Kidney epithelial cell (primary cell): Measurements from ENCODE around the gene BTRC. TPM values are rescaled to one million over a fixed set of nuclear protein-coding genes. Genes with fewer than 3 reads are reported as not detected.

Experiments used
- DNase-seq: peaks from one replicate; pipeline ENCODE4 v3.0.0-alpha.2; 2010; ENCODE audit warnings: low read depth
- H3K27me3 ChIP-seq: 2 replicates; pipeline ENCODE4 v1.6.0; 2011; ENCODE audit warnings: low read length; ENCODE audit not compliant: control insufficient read depth, insufficient read depth
- H3K36me3 ChIP-seq: 2 replicates; pipeline ENCODE4 v1.5.1; 2011; ENCODE audit warnings: low read length; ENCODE audit not compliant: control insufficient read depth, insufficient read depth
- H3K4me3 ChIP-seq: 2 replicates; pipeline ENCODE4 v1.5.1; 2011; ENCODE audit warnings: low read depth, mild to moderate bottlenecking, control low read depth, low read length
- CTCF ChIP-seq: IDR thresholded peaks from 2 replicates; pipeline ENCODE4 v1.5.1; 2011; ENCODE audit warnings: mild to moderate bottlenecking, moderate library complexity, low read length, control low read depth, inconsistent platforms; ENCODE audit not compliant: insufficient read depth, poor library complexity, severe bottlenecking
- total RNA-seq: library from RNA; depleted of rRNA; stranded (reverse); fragments of >200 nt; gene quantifications from 2 replicates; pipeline ENCODE4 v1.2.3, GENCODE V29; 2015

BTRC gene
- total RNA-seq, 1 donor from 2014 or later = 10.2 TPM

GRCh38 chr10:101507828-101508227 lies 153.9 kb downstream of the BTRC start:
- Histone ChIP-seq H3K4me3 (no peak overlapping the region), H3K36me3 (no peaks in the 10 kb centered on the region), H3K27me3 (no peaks in the 10 kb centered on the region)
- TF ChIP-seq CTCF = no peak
- DNase-seq = no peak

- Histone ChIP-seq H3K36me3 (no peaks in the 10 kb centered on the region), H3K4me3 (no peak overlapping the region), H3K27me3 (no peaks in the 10 kb centered on the region)
- TF ChIP-seq CTCF = no peak
- DNase-seq = no peak
Measured at GRCh38 chr10:101511938-101512337, 158.0 kb downstream of the BTRC start.

DNA sequence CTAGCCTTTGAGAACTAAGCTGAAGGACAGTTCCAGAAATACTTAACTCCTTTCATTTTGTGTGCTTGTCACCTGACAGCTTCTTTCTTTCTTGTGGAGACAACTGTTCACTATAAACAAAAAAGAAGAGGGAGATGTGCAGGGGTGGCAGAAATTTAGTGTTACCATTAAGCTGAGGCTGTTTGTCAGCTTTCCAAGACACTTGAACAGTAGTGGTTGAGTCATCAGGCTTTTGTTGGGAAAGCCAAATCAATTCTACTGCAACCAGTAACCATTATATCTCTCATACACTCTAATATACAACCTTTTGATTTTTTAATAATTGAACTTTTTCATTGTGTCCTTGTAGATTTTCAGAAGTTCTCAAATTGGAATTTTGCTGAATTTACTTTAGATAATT lies 158.8 kb downstream of the BTRC start:
- H3K4me3 ChIP-seq = no peak overlapping the region
- no peaks in the 10 kb centered on the region for H3K36me3 ChIP-seq
- no peak for TF ChIP-seq CTCF
- DNase-seq = no peak
- no peaks in the 10 kb centered on the region for H3K27me3 ChIP-seq

GRCh38 chr10:101513733-101514132 lies 159.8 kb downstream of the BTRC start:
- no peaks in the 10 kb centered on the region for H3K36me3 ChIP-seq
- no peak for TF ChIP-seq CTCF
- H3K4me3 ChIP-seq = no peak overlapping the region
- DNase-seq = no peak
- H3K27me3 ChIP-seq = no peaks in the 10 kb centered on the region

DNA sequence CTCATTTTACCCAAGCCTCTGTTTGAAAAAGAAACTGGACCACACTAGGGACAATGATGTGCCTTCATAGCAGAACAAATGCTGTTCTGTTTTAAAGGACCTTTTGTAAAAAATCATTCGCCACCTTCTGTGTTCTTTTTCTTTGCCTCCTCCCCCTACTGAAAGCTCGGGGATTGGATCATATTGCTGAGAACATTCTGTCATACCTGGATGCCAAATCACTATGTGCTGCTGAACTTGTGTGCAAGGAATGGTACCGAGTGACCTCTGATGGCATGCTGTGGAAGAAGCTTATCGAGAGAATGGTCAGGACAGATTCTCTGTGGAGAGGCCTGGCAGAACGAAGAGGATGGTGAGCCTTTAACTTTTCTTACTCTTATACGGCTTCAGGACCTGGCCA lies 171.9 kb downstream of the BTRC start:
- Histone ChIP-seq H3K36me3 (no peaks in the 10 kb centered on the region), H3K4me3 (no peak overlapping the region), H3K27me3 (no peaks in the 10 kb centered on the region)
- no peak for TF ChIP-seq CTCF
- DNase-seq = no peak

- DNase-seq = no peak
- Histone ChIP-seq H3K36me3 (no peaks in the 10 kb centered on the region), H3K27me3 (no peaks in the 10 kb centered on the region), H3K4me3 (no peak overlapping the region)
- TF ChIP-seq CTCF = no peak
Measured at GRCh38 chr10:101529207-101529606, 175.2 kb downstream of the BTRC start.
